ENCODE measurements around the gene CDH3.

GRCh38 chr16:68608330-68608729, 36.8 kb upstream of the CDH3 start:
- TF ChIP-seq CTCF (IDR thresholded peaks at IDR 0.05) (no peak), EZH2 (IDR thresholded peaks at IDR 0.05; ENCODE audit: borderline replicate concordance, insufficient read depth, low read depth, low read length, poor library complexity, severe bottlenecking) (no peak)
